DOHH2 (cell line): ENCODE measurements around the gene TMEM221.

Source experiments
- H3F3A ChIP-seq: fragments of 200-600 bp; sonication (generic), shearing (Covaris generic); 2 replicates; pipeline ENCODE4 v1.6.0; 2016; ENCODE audit warnings: antibody characterized with exemption, mild to moderate bottlenecking; ENCODE audit not compliant: control insufficient read depth, insufficient read depth
- H3K27ac ChIP-seq: fragments of 200-600 bp; sonication (generic); 2 replicates; pipeline ENCODE4 v1.5.1; 2014; ENCODE audit warnings: low read depth, mild to moderate bottlenecking, low read length, moderate library complexity
- H3K27me3 ChIP-seq: fragments of 200-600 bp; sonication (generic); 2 replicates; pipeline ENCODE4 v1.6.1; 2014; ENCODE audit warnings: mild to moderate bottlenecking, low read length, mixed read lengths; ENCODE audit not compliant: control insufficient read depth
- H3K36me3 ChIP-seq: fragments of 200-600 bp; sonication (generic); 2 replicates; pipeline ENCODE4 v1.6.1; 2014; ENCODE audit warnings: mild to moderate bottlenecking, low read length, moderate library complexity, mixed read lengths; ENCODE audit not compliant: control insufficient read depth
- H3K4me1 ChIP-seq: fragments of 200-600 bp; sonication (generic); 2 replicates; pipeline ENCODE4 v1.6.1; 2014; ENCODE audit warnings: mild to moderate bottlenecking, low read length, mixed read lengths; ENCODE audit not compliant: control insufficient read depth
- H3K4me2 ChIP-seq: fragments of 200-600 bp; sonication (generic); 2 replicates; pipeline ENCODE4 v1.6.0; 2014; ENCODE audit warnings: mild to moderate bottlenecking, low read length, moderate library complexity
- H3K4me3 ChIP-seq: fragments of 200-600 bp; sonication (generic); 2 replicates; pipeline ENCODE4 v1.5.1; 2014; ENCODE audit warnings: mild to moderate bottlenecking, low read length, mixed read lengths
- H3K79me2 ChIP-seq: fragments of 200-600 bp; sonication (generic); 2 replicates; pipeline ENCODE4 v1.6.1; 2014; ENCODE audit warnings: mild to moderate bottlenecking, low read length, mixed read lengths; ENCODE audit not compliant: control insufficient read depth
- H3K9me2 ChIP-seq: fragments of 200-600 bp; sonication (generic); replicated peaks from 2 replicates; pipeline ENCODE4 v1.6.1; 2014; ENCODE audit warnings: mild to moderate bottlenecking, low read length, mixed read lengths; ENCODE audit not compliant: control insufficient read depth
- H3K9me3 ChIP-seq: fragments of 200-600 bp; sonication (generic); 2 replicates; pipeline ENCODE4 v1.6.1; 2014; ENCODE audit warnings: antibody characterized with exemption, low read length, mixed read lengths; ENCODE audit not compliant: control insufficient read depth, insufficient read depth
- H4K20me1 ChIP-seq: fragments of 200-600 bp; sonication (generic); 2 replicates; pipeline ENCODE4 v1.6.0; 2014; ENCODE audit warnings: low read depth, mild to moderate bottlenecking, antibody characterized with exemption, low read length, moderate library complexity; ENCODE audit not compliant: control insufficient read depth, insufficient read depth
- EZH2phosphoT487 ChIP-seq: fragments of 200-600 bp; sonication (generic); IDR thresholded peaks from 2 replicates; pipeline ENCODE4 v1.6.1; 2017; ENCODE audit warnings: borderline replicate concordance, mild to moderate bottlenecking, antibody characterized with exemption, low read length, moderate library complexity, mixed read lengths
- TF ChIP-seq, protein P1 (sequence below): fragments of 200-600 bp; sonication (generic); IDR thresholded peaks from one replicate; pipeline ENCODE4 v1.5.1; 2014; ENCODE audit warnings: antibody characterized with exemption, mild to moderate bottlenecking, low read depth, low read length; ENCODE audit not compliant: poor library complexity, severe bottlenecking

The TMEM221 gene

DNA sequence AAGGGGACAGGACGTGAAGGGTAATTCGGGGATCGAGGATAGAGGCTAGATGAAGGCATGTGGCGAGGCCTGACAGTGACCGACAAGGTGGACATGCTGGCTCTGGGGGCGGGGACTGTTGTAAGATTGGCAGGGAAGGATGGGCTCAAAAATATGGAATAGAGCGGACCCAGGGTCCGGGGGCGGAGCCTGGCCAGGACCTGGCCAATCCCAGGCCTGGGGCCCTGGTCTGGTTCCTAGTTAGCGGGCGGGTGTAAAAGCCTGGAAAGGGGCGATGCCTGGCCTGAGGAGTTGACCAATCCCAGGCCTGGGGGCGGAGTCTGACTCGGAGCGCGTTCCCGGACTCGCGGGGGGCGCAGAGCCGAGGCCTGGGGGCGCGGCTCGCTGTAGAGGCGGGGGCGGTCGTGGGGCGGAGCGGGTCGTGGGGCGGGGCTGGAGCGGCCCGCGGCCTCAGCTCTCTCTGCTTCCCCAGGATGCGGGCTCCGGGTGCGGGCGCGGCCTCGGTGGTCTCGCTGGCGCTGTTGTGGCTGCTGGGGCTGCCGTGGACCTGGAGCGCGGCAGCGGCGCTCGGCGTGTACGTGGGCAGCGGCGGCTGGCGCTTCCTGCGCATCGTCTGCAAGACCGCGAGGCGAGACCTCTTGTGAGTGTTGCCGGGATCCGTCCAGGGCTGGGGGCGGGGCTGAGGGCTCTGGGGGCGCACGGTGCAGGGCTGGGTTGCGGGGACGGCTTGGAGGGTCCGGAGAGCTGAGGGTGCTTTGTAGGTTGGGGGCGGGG is 21.8 kb upstream of the TMEM221 start, which contains the start of gene SLC27A1:
Gene SLC27A1 (plus strand): TSS at position 457 of the 774 bp plus-strand sequence. CDS start 17 bp downstream, at position 474.
- H3K4me2 ChIP-seq, result peak within 1 kb of the TSS; percentile 97
- H3K27me3 ChIP-seq, result peaks cover 16% of the 10 kb centered on the region
- H3K79me2 ChIP-seq, result no peaks in the 10 kb centered on the region
- no peaks in the 10 kb centered on the region for H3K9me2 ChIP-seq
- peaks cover 3% of the 10 kb centered on the region; the same call in 1 of the 2 replicates for H3F3A ChIP-seq
- H3K9me3 ChIP-seq, result no peaks in the 10 kb centered on the region
- H3K27ac ChIP-seq, result no peak within 1 kb of the TSS
- no peaks in the 10 kb centered on the region for H4K20me1 ChIP-seq
- no peaks in the 10 kb centered on the region for H3K36me3 ChIP-seq
- H3K4me1 ChIP-seq, result peaks cover 34% of the 10 kb centered on the region
- TF ChIP-seq EZH2phosphoT487, result no peak
- TF ChIP-seq, protein P1, sequence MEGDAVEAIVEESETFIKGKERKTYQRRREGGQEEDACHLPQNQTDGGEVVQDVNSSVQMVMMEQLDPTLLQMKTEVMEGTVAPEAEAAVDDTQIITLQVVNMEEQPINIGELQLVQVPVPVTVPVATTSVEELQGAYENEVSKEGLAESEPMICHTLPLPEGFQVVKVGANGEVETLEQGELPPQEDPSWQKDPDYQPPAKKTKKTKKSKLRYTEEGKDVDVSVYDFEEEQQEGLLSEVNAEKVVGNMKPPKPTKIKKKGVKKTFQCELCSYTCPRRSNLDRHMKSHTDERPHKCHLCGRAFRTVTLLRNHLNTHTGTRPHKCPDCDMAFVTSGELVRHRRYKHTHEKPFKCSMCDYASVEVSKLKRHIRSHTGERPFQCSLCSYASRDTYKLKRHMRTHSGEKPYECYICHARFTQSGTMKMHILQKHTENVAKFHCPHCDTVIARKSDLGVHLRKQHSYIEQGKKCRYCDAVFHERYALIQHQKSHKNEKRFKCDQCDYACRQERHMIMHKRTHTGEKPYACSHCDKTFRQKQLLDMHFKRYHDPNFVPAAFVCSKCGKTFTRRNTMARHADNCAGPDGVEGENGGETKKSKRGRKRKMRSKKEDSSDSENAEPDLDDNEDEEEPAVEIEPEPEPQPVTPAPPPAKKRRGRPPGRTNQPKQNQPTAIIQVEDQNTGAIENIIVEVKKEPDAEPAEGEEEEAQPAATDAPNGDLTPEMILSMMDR, result no peak
- peak within 1 kb of the TSS; percentile 93 for H3K4me3 ChIP-seq

DNA sequence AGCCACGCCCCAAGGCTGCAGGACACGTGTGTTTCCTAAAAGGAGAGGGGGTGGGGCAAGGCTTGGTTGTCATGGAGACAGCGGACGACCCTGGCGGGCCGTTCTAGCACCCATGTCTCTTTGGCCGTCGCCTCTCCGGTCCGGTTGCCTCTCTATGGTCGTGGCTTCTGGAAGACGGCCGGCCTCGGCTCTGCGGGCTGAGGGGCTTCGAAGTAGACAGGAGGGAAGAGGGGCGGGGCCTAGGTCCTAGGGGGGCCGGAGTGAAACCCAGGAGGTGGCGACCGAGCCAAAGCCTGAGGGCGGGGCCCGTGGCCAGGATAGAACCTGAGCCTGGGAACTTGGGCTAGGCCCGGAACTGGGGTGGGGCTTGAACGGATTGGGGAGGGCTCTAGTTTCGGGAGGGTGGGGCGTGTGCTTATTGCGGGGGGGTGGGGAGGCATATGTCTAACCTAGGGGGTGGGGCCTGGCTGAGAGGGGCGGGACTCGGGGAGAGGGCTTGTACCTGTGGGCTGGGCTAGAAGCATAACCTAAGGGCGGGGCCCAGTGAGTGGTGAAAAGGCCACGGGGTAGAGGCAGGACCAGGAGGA is 21.1 kb upstream of the TMEM221 start:
- Histone ChIP-seq H3K4me3 (peak overlapping the region; percentile 93), H3K4me2 (peak overlapping the region; percentile 97), H3K9me2 (no peaks in the 10 kb centered on the region), H3K4me1 (peaks cover 34% of the 10 kb centered on the region), H3K27ac (no peak overlapping the region), H3K79me2 (no peaks in the 10 kb centered on the region), H3F3A (peaks cover 3% of the 10 kb centered on the region; the same call in 1 of the 2 replicates), H3K9me3 (no peaks in the 10 kb centered on the region), H4K20me1 (no peaks in the 10 kb centered on the region), H3K27me3 (peaks cover 16% of the 10 kb centered on the region), H3K36me3 (no peaks in the 10 kb centered on the region)
- no peak for TF ChIP-seq EZH2phosphoT487
- TF ChIP-seq, protein P1, result no peak

- Histone ChIP-seq H3K27ac (no peak overlapping the region), H3K4me2 (peak overlapping the region; percentile 97), H3K4me1 (peaks cover 34% of the 10 kb centered on the region), H3F3A (peaks cover 3% of the 10 kb centered on the region; the same call in 1 of the 2 replicates), H3K27me3 (peaks cover 16% of the 10 kb centered on the region), H4K20me1 (no peaks in the 10 kb centered on the region), H3K4me3 (peak overlapping the region; percentile 93), H3K79me2 (no peaks in the 10 kb centered on the region), H3K36me3 (no peaks in the 10 kb centered on the region), H3K9me3 (no peaks in the 10 kb centered on the region), H3K9me2 (no peaks in the 10 kb centered on the region)
- no peak for TF ChIP-seq EZH2phosphoT487
- TF ChIP-seq, protein P1, result no peak
These were observed 20.6 kb upstream of the TMEM221 start for GRCh38 chr19:17469092-17469480.
